ENCODE data around the gene DNAJC12. TPM values are rescaled to one million over a fixed set of nuclear protein-coding genes. Genes with fewer than 3 reads are reported as not detected.
"Not testable (repeated sequence)": the region's sequence is repeated elsewhere in the genome, so short reads cannot be mapped to it uniquely, and the experiment has no call there.

The DNAJC12 gene
- total RNA-seq, 1 donor from 2014 or later: 8.2 TPM

DNA sequence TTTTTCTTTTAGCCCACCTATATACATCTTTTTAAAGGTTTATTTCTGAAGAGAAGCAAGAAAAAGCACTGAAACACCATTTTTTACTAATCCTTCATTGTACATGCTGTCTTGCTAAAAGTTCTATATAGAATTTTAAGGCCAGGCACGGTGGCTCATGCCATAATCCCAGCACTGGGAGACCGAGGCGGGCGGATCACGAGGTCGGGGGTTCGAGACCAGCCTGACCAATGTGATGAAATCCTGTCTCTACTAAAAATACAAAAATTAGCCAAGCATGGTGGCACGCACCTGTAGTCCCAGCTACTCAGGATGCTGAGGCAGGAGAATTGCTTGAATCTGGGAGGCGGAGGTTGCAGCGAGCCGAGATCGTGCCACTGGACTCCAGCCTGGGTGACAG, 1.5 kb upstream of the DNAJC12 start:
- DNase-seq: not testable (repeated sequence)

DNA sequence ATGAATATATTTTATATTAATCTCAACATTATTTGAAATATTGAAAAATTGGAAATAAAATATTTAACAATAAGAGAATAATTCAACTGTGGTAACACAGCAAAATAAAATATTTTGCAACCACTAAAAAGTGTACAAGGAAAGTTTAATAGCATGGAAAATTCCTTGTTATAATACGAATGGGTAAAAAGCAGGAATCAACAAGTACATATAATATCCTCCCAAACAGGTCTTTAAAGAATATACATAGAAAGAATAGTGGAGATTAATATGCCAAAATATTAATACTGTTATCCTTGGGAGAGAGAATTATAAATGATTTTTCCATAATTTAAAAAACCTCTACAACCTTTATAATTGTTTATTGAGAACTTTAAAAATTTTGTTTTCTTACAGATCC, 1.0 kb downstream of the DNAJC12 start:
- no peak for DNase-seq

DNA sequence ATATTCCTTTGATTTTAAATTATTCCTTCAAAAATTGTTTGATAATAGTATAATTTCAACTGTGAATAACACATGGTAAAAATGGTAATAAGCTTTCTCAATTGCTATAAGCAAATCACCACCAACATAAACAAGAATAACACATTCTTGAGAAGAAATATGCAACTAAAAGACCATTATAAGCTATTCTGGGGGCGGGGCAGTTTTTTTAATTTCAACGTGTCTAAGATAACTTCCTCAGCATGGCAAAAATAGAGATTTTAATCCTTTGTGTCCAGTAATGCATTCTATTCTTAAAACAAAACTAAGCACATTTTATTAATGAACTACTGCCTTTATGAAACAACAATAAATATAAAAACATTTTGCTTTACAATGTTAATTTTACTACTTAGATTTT, 1.5 kb downstream of the DNAJC12 start:
- DNase-seq: no peak

DNA sequence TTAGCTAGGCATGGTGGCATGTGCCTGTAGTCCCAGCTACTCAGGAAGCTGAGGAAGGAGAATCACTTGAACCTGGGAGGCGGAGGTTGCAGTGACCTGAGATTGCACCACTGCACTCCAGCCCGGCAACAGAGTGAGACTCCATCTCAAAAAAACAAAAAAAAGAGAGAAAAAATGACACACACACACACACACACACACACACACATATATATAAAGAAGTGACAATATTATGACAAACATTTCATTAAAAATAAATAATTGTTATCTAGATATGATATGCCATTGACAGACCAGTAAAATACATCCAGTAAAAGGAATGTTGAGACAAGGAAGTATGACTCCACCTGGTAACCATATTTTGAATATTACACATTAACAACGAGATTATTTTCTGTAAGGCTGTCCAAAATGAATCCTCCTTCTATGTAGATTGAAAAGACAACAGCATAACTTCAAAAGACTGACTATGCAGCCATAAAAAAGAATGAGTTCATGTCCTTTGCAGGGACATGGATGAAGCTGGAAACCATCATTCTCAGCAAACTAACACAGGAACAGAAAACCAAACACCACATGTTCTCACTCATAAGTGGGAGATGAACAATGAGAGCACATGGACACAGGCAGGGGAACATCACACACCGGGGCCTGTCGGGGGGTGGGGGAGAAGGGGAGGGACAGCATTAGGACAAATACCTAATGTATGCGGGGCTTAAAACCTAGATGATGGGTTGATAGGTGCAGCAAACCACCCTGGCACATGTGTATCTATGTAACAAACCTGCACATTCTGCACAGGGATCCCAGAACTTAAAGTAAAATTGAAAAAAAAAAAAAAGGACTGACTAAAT, 2.2 kb downstream of the DNAJC12 start:
- not testable (repeated sequence) for DNase-seq

DNA sequence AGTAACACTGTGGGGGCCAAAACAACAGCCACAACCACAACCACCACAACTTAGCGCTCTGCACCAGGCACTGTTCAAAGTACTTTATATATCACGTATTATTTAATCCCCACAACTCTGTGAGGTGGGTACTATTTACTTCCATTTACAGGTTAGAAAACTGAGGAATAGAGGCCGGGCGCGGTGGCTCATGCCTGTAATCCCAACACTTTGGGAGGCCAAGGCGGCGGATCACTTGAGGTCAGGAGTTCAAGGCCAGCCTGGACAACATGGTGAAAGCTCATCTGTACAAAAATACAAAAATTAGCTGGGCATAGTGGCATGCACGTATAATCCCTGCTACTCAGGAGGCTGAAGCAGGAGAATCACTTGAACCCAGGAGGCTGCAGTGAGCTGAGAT, 3.6 kb downstream of the DNAJC12 start:
- DNase-seq: no peak

DNA sequence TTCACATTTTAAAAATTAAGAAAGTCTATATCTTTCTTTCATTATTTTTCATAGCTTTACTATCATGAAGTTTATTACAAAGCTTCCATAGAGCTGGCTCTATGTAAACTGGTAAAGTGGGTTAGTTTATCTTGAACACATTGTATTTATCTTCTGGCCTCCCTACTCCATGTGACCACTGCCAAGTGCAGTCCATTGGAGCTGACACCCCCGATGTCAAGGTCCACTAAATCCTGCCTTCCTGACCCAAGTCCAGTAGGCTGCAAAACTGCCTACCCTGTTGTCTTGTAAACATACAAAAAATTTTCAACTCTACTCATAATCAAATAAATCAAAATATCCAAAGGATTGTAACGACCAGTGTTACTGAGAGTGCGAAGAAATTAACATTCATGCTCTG, 10.2 kb downstream of the DNAJC12 start:
- DNase-seq: no peak

DNA sequence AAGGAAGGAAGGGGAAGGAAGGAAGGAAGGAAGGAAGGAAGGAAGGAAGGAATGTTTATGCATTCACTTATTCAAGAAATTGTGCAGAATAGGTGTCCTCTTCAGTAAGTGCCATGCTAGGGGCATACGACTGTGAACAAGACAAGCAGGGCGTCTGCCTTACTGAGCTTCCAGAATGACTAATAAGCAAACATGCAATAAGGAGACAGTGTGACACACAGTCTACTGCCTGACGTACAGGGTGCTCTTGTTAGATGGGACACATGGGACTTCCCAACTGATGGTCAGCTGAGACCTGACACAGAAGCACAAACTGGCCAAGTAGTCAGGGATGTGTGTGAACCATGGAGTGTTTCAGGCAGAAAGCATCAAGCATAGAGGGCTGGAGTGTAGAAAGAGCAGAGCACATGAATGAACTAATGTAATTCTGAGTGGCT, 18.2 kb downstream of the DNAJC12 start:
- no peak for DNase-seq

DNA sequence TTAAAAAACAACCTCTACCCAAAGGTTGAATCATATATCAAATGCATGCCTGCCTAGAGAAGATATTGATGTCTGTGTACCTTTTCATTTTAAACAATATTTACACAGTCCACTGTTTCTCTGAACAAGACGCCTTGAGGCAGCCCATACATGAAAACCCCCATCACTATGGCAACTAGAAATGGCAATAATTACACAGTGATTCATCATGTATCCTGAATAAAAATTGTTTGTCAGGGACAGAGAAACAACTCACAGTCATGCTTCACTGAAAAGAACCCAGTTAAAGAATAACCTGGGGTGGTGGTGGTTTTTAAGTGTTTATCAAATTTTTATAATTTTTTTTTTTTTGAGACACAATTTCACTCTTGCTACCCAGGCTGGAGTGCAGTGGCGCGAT, 19.7 kb downstream of the DNAJC12 start:
- peak; percentile 44 for DNase-seq

DNA sequence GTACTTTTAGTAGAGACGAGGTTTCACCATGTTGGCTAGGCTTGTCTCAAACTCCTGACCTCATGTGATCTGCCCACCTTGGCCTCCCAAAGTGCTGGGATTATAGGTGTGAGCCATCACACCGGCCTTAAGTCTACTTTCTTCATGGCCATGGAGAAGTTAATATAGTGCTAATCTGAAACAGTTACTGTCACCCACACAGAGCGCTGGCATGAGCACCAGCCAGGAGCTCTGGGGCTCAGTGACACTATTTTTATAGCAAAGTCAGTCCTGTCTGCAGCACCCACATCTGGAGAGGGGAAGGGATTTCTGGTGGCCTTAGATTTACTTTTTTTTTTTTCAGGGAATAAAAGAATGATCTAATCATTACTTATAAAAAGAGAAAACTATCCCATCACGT, 21.3 kb downstream of the DNAJC12 start:
- no peak for DNase-seq

DNA sequence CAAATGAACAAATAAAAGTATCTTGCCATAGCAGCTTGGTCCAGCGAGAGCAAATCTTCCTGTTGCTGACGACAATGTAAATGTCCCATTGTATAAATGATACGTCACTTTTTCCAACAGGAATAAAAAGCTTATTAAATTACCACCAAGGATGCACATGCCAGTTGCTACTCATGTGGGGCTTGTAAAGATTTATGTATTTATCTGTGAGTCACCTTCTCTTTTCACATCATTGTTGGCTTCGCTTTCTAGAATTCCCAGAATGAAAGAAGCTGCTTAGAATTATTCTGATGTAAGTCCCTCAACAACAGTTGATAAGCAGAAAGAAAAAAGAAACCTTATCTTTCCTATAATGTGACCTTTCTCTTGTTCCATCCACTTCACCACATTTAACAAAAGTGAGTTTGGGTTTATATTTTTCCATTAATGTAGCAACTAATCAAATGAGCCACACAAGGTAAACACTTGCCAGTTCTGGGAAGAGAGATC, 22.4 kb downstream of the DNAJC12 start:
- no peak for DNase-seq

DNA sequence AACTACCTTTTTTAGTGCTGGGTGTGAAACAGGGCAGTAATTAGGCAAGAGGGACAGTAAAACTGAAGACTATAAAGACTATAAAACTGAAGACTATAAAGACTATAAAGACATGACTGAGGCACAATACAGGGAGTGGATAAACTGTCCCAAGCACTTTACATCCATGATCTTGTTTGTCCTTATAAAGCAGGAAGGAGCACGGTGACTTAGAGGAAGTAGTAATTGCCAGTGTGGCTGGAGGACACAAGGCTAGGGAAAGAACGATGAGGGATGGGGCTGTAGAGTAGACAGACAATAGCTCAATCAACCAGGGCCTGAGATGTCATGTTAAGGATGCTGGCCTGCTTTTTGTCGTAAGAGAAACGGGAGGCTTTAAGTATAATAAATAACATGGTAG, 26.0 kb downstream of the DNAJC12 start:
- DNase-seq: no peak

DNA sequence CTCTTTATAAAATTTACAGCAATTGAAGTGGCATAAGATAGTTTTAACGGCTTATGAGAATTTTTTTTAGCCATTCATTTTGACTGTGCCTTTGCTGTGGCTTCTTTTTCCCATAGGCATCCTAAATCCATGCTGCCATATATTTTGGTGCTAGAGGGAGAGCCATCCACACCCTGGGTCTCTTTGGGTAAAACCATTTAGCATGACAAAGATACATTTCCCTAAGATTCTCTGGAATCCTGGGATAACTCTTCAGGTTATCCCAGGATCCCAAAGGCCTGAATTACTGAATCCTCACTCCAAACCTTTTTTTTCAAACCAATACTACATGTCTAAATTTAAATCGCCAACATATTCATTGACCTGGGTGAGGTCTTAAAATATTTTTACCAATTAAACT, 28.9 kb downstream of the DNAJC12 start:
- no peak for DNase-seq

DNA sequence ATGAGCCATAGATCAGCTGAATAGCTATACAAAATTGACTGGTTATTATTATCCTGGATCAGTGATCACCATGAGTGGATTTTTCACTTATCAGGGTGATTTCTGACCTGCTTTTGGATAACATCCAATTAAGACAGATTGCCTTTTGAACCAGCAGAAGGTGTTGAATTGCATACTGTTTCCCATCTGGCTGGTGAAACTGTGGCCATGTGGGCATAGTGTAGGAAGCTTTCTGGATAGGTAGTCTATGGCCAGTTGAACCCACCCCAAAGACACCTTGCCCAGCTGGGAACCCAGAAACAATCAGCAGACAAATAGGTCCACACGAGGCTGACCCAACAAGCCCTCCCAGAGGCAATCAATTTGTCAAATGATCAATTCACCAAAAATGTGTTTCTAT, 29.3 kb downstream of the DNAJC12 start:
- DNase-seq: no peak

DNA sequence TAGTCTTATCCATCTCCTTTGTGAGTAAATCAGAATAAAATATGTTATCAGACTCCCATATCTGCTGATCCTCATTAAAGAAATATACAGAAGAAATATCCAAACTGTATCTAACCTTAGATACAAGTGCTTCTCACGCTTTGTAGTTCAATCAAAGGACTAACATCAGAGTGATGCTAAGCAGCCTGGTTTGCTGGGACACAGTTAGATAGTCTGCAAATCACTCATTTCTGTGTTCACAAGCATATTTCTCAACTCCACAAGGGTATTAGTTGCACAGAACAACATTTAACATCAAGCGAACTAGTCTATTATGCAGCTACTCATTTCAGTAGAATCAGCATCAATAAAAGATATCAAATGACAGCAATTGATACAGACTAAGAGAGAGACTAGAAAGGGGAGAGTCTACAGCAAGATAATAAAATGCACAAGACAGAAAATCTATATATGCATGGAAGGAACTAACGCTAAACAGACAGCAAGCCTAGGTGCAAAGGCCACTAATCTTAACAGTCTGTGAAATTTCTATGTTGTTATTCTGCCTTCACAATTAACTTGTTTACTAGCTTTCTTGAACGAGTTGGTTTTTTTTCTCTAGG, 30.0 kb downstream of the DNAJC12 start:
- DNase-seq: no peak

DNA sequence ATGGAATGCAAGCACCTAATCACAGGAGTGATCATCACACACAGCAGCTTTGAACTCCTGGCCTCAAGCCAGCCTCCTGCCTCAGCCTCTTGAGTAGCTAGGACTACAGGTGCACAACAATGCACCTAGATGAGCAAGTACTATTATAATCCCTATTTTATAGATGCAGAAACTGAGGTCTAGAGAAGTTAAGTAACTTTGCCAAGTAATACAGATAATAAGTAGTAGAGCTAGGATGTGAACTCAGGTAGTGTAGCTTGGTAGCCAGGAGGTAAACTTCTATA, 33.7 kb downstream of the DNAJC12 start:
- no peak for DNase-seq

DNA sequence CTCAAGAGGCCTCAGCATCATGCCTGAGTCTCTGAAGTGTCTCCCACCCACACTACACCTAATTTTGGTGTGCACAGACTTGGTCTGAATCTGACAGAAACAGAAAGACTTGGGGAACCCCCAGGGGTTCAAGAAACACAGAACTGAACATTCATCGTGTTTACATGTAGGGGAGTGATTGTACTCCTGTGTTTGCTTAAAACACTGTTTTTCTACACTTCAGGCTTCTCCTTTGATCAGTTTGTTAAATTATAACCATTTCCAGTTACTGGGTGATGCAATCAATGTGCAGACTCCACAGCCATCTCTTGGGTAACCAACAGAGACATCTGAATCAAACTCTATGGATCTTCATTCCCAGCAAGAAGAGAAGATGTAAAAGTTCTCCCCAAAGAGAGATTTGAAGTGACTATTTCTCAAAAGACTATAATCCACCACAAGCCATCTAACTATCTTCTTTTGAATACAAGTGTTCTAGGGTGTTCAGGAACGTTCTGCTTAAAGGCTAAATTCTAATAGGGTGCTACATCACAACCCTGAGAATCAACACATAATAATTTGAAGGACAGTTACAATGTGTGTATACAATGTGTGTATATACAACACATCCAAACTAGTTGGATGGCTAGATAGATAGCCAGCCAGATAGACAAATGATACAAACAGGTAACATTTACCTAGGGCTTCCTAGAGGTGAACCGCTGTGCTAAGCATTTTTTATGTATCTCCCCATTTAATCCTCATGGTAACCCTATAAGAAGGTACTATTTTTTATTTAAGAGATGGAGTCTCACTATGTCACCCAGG, 34.2 kb downstream of the DNAJC12 start:
- DNase-seq: no peak

DNA sequence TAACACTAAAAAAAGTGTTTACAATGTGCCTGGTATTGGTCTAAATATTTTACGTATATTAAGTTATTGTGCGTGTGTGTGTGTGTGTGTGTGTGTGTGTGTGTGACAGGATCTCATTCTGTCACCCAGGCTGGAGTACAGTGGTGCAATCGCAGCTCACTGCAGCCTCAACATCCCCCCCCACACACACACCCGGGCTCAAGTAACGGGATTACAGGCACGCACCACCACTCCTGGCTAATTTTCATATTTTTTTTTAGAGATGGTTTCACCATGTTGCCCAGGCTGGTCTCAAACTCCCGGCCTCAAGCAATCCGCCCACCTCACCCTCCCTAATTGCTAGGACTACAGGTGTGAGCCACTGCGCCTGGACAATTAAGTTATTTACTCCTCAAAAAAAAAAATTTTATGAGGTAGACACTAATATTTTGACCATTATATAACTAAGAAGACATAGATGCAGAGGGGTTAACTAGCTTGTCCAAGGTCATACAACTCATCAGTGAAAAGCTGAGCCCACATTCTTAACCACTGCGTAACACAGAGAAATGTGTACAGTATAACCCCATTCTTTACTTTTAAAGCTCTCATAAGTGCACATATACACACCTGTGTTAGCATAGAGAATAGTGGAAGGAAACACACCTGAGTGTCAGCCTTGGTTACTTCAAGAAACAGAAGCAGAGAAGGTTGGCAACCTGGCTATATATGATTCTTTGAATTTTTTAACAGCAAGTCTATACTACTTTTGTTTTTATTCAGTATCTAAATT, 35.0 kb downstream of the DNAJC12 start:
- no peak for DNase-seq

DNA sequence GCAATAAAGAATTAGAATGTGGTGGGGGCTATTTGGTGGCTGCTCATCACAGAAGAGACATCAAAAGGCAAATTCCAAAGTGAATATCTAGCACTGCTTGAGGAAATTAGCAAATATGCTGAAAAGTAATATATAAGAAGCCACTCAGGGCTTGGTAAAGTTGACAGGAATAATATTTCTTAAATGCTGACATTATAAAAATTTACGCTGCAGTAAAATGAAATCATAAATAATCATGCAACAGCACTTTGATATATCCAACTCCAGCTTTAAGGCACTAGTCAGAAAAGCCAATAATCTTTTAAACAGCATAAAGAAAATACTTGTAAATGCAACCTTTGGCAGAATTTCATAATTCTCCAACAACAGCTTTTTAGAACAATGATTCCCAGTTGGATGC, 36.9 kb downstream of the DNAJC12 start:
- no peak for DNase-seq

DNA sequence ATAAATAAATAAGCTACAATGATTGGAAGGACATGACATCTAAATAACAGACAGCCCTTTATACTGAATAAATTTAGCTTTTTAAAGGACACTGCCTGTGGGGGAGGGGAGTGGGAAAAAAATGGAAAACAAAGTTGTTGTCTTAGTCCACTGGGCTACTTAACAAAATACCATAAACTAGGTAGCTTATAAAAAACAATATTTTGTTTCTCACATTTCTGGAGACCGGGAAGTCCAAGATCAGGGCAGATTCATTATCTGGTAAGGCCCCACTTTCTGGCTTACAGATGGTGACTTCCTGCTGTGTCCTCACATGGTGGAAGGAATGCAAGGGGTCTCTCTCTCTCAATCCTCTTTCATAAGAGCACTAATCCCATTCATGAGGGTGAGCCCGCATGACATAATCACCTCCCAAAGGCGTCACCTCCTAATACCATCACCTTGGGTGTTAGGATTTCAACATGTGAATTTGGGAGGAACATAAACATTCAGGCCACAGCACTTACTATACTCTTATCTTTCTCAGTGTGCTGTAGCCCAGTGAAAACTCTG, 43.0 kb downstream of the DNAJC12 start:
- no peak for DNase-seq

DNA sequence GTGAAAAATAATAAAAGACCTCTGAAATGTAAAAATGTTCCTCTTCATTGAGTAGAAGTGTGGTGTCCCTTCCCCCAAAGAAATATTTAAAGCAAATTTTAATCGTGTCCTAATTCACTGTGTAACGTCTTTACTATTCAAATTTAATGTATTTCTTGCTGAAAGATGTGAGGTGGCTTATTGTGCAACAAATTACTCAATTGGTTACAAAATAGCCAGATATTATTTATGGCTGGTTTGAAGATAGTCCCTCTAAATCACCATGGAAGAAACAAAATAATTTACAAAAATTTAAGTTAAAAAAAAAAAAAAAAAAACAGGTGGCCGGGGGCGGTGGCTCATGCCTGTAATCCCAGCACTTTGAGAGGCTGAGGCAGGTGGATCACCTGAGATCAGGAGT, 43.7 kb downstream of the DNAJC12 start:
- no peak for DNase-seq

DNA sequence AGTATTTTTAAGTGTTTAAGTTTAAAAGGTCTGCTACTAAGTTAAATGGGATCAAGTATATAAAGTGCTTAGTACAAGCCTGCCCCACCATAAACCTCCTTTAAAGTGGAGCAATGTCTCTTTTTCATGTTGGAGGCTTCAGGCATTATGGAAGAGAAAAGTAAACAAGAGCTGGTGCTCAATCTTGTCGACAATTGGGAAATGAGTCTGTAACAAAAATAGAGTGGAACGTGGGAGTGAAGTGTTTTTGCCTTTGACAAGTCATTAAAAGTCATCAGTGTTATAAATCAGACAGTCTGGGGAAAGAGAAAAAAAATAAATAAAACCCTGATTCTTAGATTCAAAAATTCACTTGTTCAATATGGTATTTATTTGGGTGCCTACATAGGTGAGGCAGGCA, 44.7 kb downstream of the DNAJC12 start:
- DNase-seq: no peak

DNA sequence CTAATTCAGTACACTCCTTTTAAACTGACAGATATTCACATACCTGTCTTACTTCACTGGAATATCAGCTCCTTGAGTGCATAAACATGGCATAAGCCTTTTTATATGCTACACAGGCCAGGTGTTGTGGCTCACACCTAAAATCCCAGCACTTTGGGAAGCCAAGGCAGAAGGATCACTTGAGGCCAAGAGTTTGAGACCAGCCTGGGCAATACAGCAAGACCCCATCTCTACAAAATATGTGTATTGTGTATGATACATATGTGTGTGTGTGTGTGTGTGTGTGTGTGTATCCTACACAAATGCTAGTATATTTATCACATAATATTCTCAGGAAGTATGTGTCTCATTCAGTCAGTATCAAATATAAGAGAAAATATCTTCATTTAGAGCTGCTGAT, 45.3 kb downstream of the DNAJC12 start:
- DNase-seq: no peak

All from tongue (tissue), 2 donors.